Osteoblast (primary cell): ENCODE results near the gene PRPF39. TPM values are rescaled to one million over a fixed set of nuclear protein-coding genes. Genes with fewer than 3 reads are reported as not detected.
"Not testable (repeated sequence)": the region's sequence is repeated elsewhere in the genome, so short reads cannot be mapped to it uniquely, and the experiment has no call there.

ENCODE experiments used
- DNase-seq: peaks from one replicate; pipeline ENCODE4 v3.0.0; 2011; ENCODE audit warnings: low spot score, mixed read lengths; ENCODE audit not compliant: insufficient read length; ENCODE audit errors: missing footprints
- H2AFZ ChIP-seq: 2 replicates; pipeline ENCODE4 v1.6.0; 2011; ENCODE audit warnings: mild to moderate bottlenecking, low read length
- H3K27ac ChIP-seq: 2 replicates; pipeline ENCODE4 v1.5.1; 2011; ENCODE audit warnings: mild to moderate bottlenecking, low read depth, low read length, moderate library complexity
- H3K27me3 ChIP-seq: 2 replicates; pipeline ENCODE4 v1.6.0; 2012; ENCODE audit warnings: mild to moderate bottlenecking, control low read depth, inconsistent platforms, low read length, moderate library complexity; ENCODE audit not compliant: insufficient read depth
- H3K36me3 ChIP-seq: 2 replicates; pipeline ENCODE4 v1.5.1; 2011; ENCODE audit warnings: mild to moderate bottlenecking, low read length, control low read depth, moderate library complexity; ENCODE audit not compliant: insufficient read depth
- H3K4me1 ChIP-seq: 2 replicates; pipeline ENCODE4 v1.5.1; 2011; ENCODE audit warnings: mild to moderate bottlenecking, low read length, control low read depth, moderate library complexity; ENCODE audit not compliant: insufficient read depth
- H3K4me2 ChIP-seq: 2 replicates; pipeline ENCODE4 v1.6.0; 2011; ENCODE audit warnings: mild to moderate bottlenecking, low read length; ENCODE audit not compliant: insufficient read depth
- H3K4me3 ChIP-seq: fragments of 200-600 bp; sonication (generic); 3 replicates; pipeline ENCODE4 v1.5.1; 2012; ENCODE audit warnings: mild to moderate bottlenecking, low read length, inconsistent platforms; ENCODE audit not compliant: insufficient read depth
- H3K79me2 ChIP-seq: 2 replicates; pipeline ENCODE4 v1.6.0; 2012; ENCODE audit warnings: mild to moderate bottlenecking, low read length, control low read depth, inconsistent platforms; ENCODE audit not compliant: insufficient read depth
- H3K9me3 ChIP-seq: 2 replicates; pipeline ENCODE4 v1.5.1; 2011; ENCODE audit warnings: low read depth, low read length, control low read depth
- H4K20me1 ChIP-seq: 2 replicates; pipeline ENCODE4 v1.6.0; 2012; ENCODE audit warnings: mild to moderate bottlenecking, low read length, control low read depth; ENCODE audit not compliant: insufficient read depth
- CTCF ChIP-seq: IDR thresholded peaks from 2 replicates; pipeline ENCODE4 v1.5.1; 2011; ENCODE audit warnings: mild to moderate bottlenecking, low read depth, low read length, moderate library complexity; ENCODE audit errors: extremely low read depth
- total RNA-seq: library from RNA; depleted of rRNA; stranded (reverse); fragments of >200 nt; gene quantifications from 2 replicates; pipeline ENCODE4 v1.2.3, GENCODE V29; 2012

The PRPF39 gene
- total RNA-seq, 1 donor = 35.1 TPM

DNA sequence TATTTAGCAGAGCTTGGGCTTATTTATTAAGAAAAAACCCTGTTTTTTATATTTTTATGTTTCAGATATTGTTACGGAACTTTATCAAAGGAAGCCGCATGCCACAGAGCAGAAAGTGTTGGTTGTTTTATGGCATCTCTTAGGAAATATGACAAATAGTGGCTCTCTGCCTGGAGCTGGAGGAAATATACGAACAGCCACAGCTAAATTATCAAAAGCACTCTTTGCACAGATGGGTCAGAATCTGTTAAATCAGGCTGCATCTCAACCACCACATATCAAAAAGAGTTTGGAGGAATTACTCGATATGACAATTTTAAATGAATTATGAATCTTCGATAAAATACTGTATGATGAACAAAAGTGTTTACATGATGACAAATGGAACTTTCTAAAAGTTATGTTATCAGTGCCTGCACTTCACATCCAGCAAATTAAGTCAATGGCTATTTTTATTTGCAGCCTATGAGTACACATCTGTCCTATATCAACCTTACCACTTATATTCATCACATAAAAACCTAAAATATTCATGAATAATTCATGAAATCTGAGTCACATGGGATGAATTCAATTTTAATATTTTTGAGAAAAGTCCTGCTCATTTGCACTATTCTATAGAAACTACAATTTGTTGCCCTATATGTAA is 10.6 kb upstream of the PRPF39 start:
- H4K20me1 ChIP-seq = no peaks in the 10 kb centered on the region
- H3K27ac ChIP-seq = no peak overlapping the region
- DNase-seq = no peak
- no peak overlapping the region for H2AFZ ChIP-seq
- no peak overlapping the region for H3K4me3 ChIP-seq
- H3K36me3 ChIP-seq = peaks cover 6% of the 10 kb centered on the region
- H3K4me1 ChIP-seq = no peaks in the 10 kb centered on the region
- H3K9me3 ChIP-seq = no peaks in the 10 kb centered on the region
- no peaks in the 10 kb centered on the region for H3K27me3 ChIP-seq
- H3K4me2 ChIP-seq = no peak overlapping the region
- TF ChIP-seq CTCF = no peak
- no peaks in the 10 kb centered on the region for H3K79me2 ChIP-seq

- Histone ChIP-seq H3K9me3 (no peaks in the 10 kb centered on the region), H3K36me3 (no peaks in the 10 kb centered on the region), H3K27me3 (no peaks in the 10 kb centered on the region), H3K79me2 (no peaks in the 10 kb centered on the region), H3K4me2 (no peak overlapping the region), H2AFZ (no peak overlapping the region), H3K27ac (no peak overlapping the region), H3K4me1 (peaks cover 2% of the 10 kb centered on the region), H4K20me1 (no peaks in the 10 kb centered on the region), H3K4me3 (no peak overlapping the region)
- TF ChIP-seq CTCF = no peak
- no peak for DNase-seq
Measured at GRCh38 chr14:45078323-45078722, 5.6 kb upstream of the PRPF39 start.

GRCh38 chr14:45080416-45080968 is 3.4 kb upstream of the PRPF39 start:
- H3K4me3 ChIP-seq = not testable (repeated sequence)

GRCh38 chr14:45081096-45081495 is 2.8 kb upstream of the PRPF39 start:
- peaks cover 15% of the 10 kb centered on the region for H3K4me1 ChIP-seq
- H3K4me2 ChIP-seq, H2AFZ ChIP-seq, DNase-seq, H3K4me3 ChIP-seq, H3K9me3 ChIP-seq, H3K27me3 ChIP-seq, H3K36me3 ChIP-seq, H3K27ac ChIP-seq: not testable (repeated sequence)
- peaks cover 17% of the 10 kb centered on the region for H4K20me1 ChIP-seq
- H3K79me2 ChIP-seq = peaks cover 22% of the 10 kb centered on the region

More at GRCh38 chr14:45080416-45080968, 3.4 kb upstream of the PRPF39 start:
- H3K36me3 ChIP-seq, H3K27ac ChIP-seq, DNase-seq, H3K4me2 ChIP-seq, H3K27me3 ChIP-seq, H2AFZ ChIP-seq, H3K4me1 ChIP-seq, H3K9me3 ChIP-seq: not testable (repeated sequence)
- Histone ChIP-seq H3K79me2 (peaks cover 16% of the 10 kb centered on the region), H4K20me1 (peaks cover 12% of the 10 kb centered on the region)

GRCh38 chr14:45082420-45082819 is 1.5 kb upstream of the PRPF39 start:
- Histone ChIP-seq H4K20me1 (peaks cover 31% of the 10 kb centered on the region), H3K4me3 (no peak overlapping the region), H3K9me3 (no peaks in the 10 kb centered on the region), H3K4me1 (peaks cover 20% of the 10 kb centered on the region), H3K27ac (no peak overlapping the region), H3K27me3 (no peaks in the 10 kb centered on the region), H3K79me2 (peaks cover 35% of the 10 kb centered on the region), H2AFZ (no peak overlapping the region), H3K36me3 (no peaks in the 10 kb centered on the region), H3K4me2 (no peak overlapping the region)
- no peak for DNase-seq
- TF ChIP-seq CTCF = no peak
